GM21390 (cell line): ENCODE data around the gene LIN37.
A peak's percentile ranks its signal among the peaks of the same experiment; 100 is the strongest.
"Not testable (repeated sequence)": the region's sequence is repeated elsewhere in the genome, so short reads cannot be mapped to it uniquely, and the experiment has no call there.

Experiments used
- ATAC-seq: cut with Tn5 transposase; IDR thresholded peaks from one replicate; pipeline ENCODE4 v1.9.1; 2021; ENCODE audit not compliant: unreplicated experiment

LIN37 gene

GRCh38 chr19:35772362-35772761 lies 24.0 kb downstream of the LIN37 start:
- ATAC-seq = not testable (repeated sequence)

GRCh38 chr19:35773020-35773806 lies 24.8 kb downstream of the LIN37 start:
- no peak for ATAC-seq

- ATAC-seq = no peak
These were observed 26.1 kb downstream of the LIN37 start for GRCh38 chr19:35774274-35775045.

GRCh38 chr19:35775046-35775297 lies 26.6 kb downstream of the LIN37 start:
- ATAC-seq = no peak

- peak; percentile 89 for ATAC-seq
These were observed 27.1 kb downstream of the LIN37 start, which contains the start of gene ARHGAP33 for GRCh38 chr19:35775298-35776101. ARHGAP33 (plus strand) TSS chr19:35775564; CDS start chr19:35775659, 95 bp downstream.

GRCh38 chr19:35776102-35776788 lies 27.9 kb downstream of the LIN37 start:
- ATAC-seq = no peak

GRCh38 chr19:35777086-35777841 lies 28.9 kb downstream of the LIN37 start:
- no peak for ATAC-seq

- no peak for ATAC-seq
These were observed 29.6 kb downstream of the LIN37 start for GRCh38 chr19:35777961-35778360.

GRCh38 chr19:35779033-35779432 lies 30.7 kb downstream of the LIN37 start:
- no peak for ATAC-seq

GRCh38 chr19:35780058-35780457 lies 31.7 kb downstream of the LIN37 start:
- ATAC-seq = no peak

- ATAC-seq = no peak
These were observed 32.3 kb downstream of the LIN37 start for GRCh38 chr19:35780717-35781116.

GRCh38 chr19:35781650-35782049 lies 33.3 kb downstream of the LIN37 start:
- ATAC-seq = no peak

- ATAC-seq = no peak
These were observed 34.2 kb downstream of the LIN37 start for GRCh38 chr19:35782589-35782988.

GRCh38 chr19:35783469-35784434 lies 35.4 kb downstream of the LIN37 start:
- no peak for ATAC-seq

- no peak for ATAC-seq
These were observed 36.3 kb downstream of the LIN37 start for GRCh38 chr19:35784503-35785338.

- no peak for ATAC-seq
These were observed 36.9 kb downstream of the LIN37 start for GRCh38 chr19:35785339-35785627.

- ATAC-seq = no peak
These were observed 38.2 kb downstream of the LIN37 start for GRCh38 chr19:35786299-35787160.
